DOHH2 (cell line): ENCODE results near the gene IMPG2.

Experiments
- H3F3A ChIP-seq: fragments of 200-600 bp; sonication (generic), shearing (Covaris generic); 2 replicates; pipeline ENCODE4 v1.6.0; 2016; ENCODE audit warnings: antibody characterized with exemption, mild to moderate bottlenecking; ENCODE audit not compliant: control insufficient read depth, insufficient read depth
- H3K27ac ChIP-seq: fragments of 200-600 bp; sonication (generic); 2 replicates; pipeline ENCODE4 v1.5.1; 2014; ENCODE audit warnings: low read depth, mild to moderate bottlenecking, low read length, moderate library complexity
- H3K27me3 ChIP-seq: fragments of 200-600 bp; sonication (generic); 2 replicates; pipeline ENCODE4 v1.6.1; 2014; ENCODE audit warnings: mild to moderate bottlenecking, low read length, mixed read lengths; ENCODE audit not compliant: control insufficient read depth
- H3K36me3 ChIP-seq: fragments of 200-600 bp; sonication (generic); 2 replicates; pipeline ENCODE4 v1.6.1; 2014; ENCODE audit warnings: mild to moderate bottlenecking, low read length, moderate library complexity, mixed read lengths; ENCODE audit not compliant: control insufficient read depth
- H3K4me1 ChIP-seq: fragments of 200-600 bp; sonication (generic); 2 replicates; pipeline ENCODE4 v1.6.1; 2014; ENCODE audit warnings: mild to moderate bottlenecking, low read length, mixed read lengths; ENCODE audit not compliant: control insufficient read depth
- H3K4me2 ChIP-seq: fragments of 200-600 bp; sonication (generic); 2 replicates; pipeline ENCODE4 v1.6.0; 2014; ENCODE audit warnings: mild to moderate bottlenecking, low read length, moderate library complexity
- H3K4me3 ChIP-seq: fragments of 200-600 bp; sonication (generic); 2 replicates; pipeline ENCODE4 v1.5.1; 2014; ENCODE audit warnings: mild to moderate bottlenecking, low read length, mixed read lengths
- H3K79me2 ChIP-seq: fragments of 200-600 bp; sonication (generic); 2 replicates; pipeline ENCODE4 v1.6.1; 2014; ENCODE audit warnings: mild to moderate bottlenecking, low read length, mixed read lengths; ENCODE audit not compliant: control insufficient read depth
- H3K9me2 ChIP-seq: fragments of 200-600 bp; sonication (generic); replicated peaks from 2 replicates; pipeline ENCODE4 v1.6.1; 2014; ENCODE audit warnings: mild to moderate bottlenecking, low read length, mixed read lengths; ENCODE audit not compliant: control insufficient read depth
- H3K9me3 ChIP-seq: fragments of 200-600 bp; sonication (generic); 2 replicates; pipeline ENCODE4 v1.6.1; 2014; ENCODE audit warnings: antibody characterized with exemption, low read length, mixed read lengths; ENCODE audit not compliant: control insufficient read depth, insufficient read depth
- H4K20me1 ChIP-seq: fragments of 200-600 bp; sonication (generic); 2 replicates; pipeline ENCODE4 v1.6.0; 2014; ENCODE audit warnings: low read depth, mild to moderate bottlenecking, antibody characterized with exemption, low read length, moderate library complexity; ENCODE audit not compliant: control insufficient read depth, insufficient read depth
- EZH2phosphoT487 ChIP-seq: fragments of 200-600 bp; sonication (generic); IDR thresholded peaks from 2 replicates; pipeline ENCODE4 v1.6.1; 2017; ENCODE audit warnings: borderline replicate concordance, mild to moderate bottlenecking, antibody characterized with exemption, low read length, moderate library complexity, mixed read lengths
- TF ChIP-seq, protein P1 (sequence below): fragments of 200-600 bp; sonication (generic); IDR thresholded peaks from one replicate; pipeline ENCODE4 v1.5.1; 2014; ENCODE audit warnings: antibody characterized with exemption, mild to moderate bottlenecking, low read depth, low read length; ENCODE audit not compliant: poor library complexity, severe bottlenecking

IMPG2 gene

DNA sequence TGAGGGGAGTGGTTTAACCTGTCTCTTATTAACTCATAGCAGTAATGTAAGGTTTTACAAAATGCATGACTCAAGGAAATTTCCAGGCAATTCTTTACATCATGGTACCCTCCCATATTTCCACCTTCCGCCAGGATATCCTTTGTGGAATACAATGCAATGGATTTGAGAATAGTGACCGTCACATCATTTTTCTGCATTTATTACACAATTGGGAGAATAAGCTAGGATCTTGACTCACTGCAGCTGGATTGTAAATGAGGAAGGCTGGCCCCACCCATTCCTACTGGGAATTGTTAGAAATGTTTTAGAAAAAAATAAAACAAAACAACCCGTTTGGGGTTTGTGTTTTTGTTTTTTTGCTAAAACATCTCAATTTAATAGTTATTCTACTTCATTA is 97.4 kb downstream of the IMPG2 start:
- Histone ChIP-seq H4K20me1 (no peaks in the 10 kb centered on the region), H3K4me3 (no peak overlapping the region), H3K36me3 (no peaks in the 10 kb centered on the region), H3K27ac (no peak overlapping the region), H3K27me3 (no peaks in the 10 kb centered on the region), H3K9me2 (no peaks in the 10 kb centered on the region), H3F3A (no peaks in the 10 kb centered on the region), H3K79me2 (no peaks in the 10 kb centered on the region), H3K9me3 (peaks cover 5% of the 10 kb centered on the region; the same call in 1 of the 2 replicates), H3K4me1 (no peaks in the 10 kb centered on the region; the same call in 1 of the 2 replicates), H3K4me2 (no peak overlapping the region)
- TF ChIP-seq, protein P1, sequence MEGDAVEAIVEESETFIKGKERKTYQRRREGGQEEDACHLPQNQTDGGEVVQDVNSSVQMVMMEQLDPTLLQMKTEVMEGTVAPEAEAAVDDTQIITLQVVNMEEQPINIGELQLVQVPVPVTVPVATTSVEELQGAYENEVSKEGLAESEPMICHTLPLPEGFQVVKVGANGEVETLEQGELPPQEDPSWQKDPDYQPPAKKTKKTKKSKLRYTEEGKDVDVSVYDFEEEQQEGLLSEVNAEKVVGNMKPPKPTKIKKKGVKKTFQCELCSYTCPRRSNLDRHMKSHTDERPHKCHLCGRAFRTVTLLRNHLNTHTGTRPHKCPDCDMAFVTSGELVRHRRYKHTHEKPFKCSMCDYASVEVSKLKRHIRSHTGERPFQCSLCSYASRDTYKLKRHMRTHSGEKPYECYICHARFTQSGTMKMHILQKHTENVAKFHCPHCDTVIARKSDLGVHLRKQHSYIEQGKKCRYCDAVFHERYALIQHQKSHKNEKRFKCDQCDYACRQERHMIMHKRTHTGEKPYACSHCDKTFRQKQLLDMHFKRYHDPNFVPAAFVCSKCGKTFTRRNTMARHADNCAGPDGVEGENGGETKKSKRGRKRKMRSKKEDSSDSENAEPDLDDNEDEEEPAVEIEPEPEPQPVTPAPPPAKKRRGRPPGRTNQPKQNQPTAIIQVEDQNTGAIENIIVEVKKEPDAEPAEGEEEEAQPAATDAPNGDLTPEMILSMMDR: no peak
- no peak for TF ChIP-seq EZH2phosphoT487

- no peak overlapping the region for H3K4me3 ChIP-seq
- no peaks in the 10 kb centered on the region for H4K20me1 ChIP-seq
- no peak overlapping the region for H3K27ac ChIP-seq
- H3K9me2 ChIP-seq: no peaks in the 10 kb centered on the region
- no peaks in the 10 kb centered on the region for H3K27me3 ChIP-seq
- H3K36me3 ChIP-seq: no peaks in the 10 kb centered on the region
- H3K9me3 ChIP-seq: peaks cover 5% of the 10 kb centered on the region; the same call in 1 of the 2 replicates
- TF ChIP-seq, protein P1: no peak
- TF ChIP-seq EZH2phosphoT487: no peak
- no peak overlapping the region for H3K4me2 ChIP-seq
- no peaks in the 10 kb centered on the region for H3K79me2 ChIP-seq
- no peaks in the 10 kb centered on the region for H3K4me1 ChIP-seq
- no peaks in the 10 kb centered on the region for H3F3A ChIP-seq
Measured at GRCh38 chr3:101219842-101220560, 100.4 kb downstream of the IMPG2 start.

DNA sequence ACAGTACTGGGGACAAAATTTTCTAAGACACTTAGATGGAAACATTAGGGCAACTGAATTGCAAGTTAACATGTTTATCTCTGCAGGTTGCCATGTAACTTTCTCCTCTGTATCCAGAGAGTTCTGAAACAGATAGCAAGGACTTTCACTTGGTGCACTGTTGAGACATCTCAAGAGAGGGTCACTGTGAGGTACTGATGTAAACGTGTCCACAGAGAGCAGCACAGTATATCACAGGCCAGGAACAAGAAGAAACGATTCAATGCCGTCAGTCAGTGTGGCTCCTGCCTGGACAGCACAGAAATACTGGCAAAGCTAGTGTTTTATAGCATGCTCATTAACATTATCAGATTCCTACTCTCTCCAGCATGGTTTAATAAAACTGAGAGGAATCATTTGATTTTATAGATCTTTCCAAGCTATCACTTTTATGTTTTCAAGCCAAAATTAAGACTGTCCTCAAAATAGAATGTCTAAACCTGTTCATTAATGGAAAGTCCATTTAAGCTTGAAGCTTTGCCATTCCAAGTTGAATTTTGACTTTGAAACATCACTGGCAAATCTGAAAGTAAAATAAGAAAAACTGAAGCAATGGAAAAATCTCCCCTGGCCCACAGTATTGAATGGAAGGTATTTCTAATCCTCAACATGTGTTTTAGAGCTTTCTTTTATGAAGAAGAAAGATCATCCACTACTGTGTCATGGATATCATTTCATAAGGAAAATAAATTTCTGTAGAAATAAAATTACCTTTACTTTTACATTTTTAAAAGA is 102.7 kb downstream of the IMPG2 start:
- H3K4me2 ChIP-seq: no peak overlapping the region
- no peak for TF ChIP-seq EZH2phosphoT487
- TF ChIP-seq, protein P1: no peak
- no peaks in the 10 kb centered on the region for H3K27me3 ChIP-seq
- H3F3A ChIP-seq: no peaks in the 10 kb centered on the region
- H3K4me1 ChIP-seq: no peaks in the 10 kb centered on the region
- H3K4me3 ChIP-seq: no peak overlapping the region
- no peak overlapping the region for H3K27ac ChIP-seq
- H3K79me2 ChIP-seq: no peaks in the 10 kb centered on the region
- no peaks in the 10 kb centered on the region for H3K9me2 ChIP-seq
- no peaks in the 10 kb centered on the region for H3K36me3 ChIP-seq
- H4K20me1 ChIP-seq: no peaks in the 10 kb centered on the region
- peaks cover 5% of the 10 kb centered on the region; the same call in 1 of the 2 replicates for H3K9me3 ChIP-seq
